Measurements from ENCODE around the gene TRAM2.

Gene TRAM2

DNA sequence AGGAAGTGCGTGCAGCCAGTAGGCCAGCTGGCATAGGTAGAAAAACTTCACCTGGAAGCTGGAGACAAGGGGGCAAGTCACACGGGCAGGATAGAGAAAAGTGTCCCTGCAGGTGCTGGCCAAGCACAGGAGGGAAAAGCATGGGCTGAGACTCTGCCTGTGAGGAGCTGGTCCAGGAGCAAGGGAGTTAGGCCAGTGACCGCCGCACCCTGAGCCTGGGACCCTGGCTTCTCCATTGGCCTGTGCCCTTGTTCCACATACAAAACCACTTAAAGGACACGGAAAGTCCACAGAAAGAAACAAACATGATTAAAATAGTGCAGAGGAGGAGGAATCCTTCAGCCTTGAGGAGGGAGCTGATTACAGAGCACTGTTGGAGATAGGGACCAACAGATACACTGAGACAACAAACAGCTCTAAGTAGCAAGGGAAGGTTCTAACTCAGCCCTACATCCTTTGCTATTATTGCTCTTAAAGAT, 68.6 kb downstream of the TRAM2 start:
- TF ChIP-seq CTCF (conservative IDR thresholded peaks at IDR 0.05; ENCODE audit: low read length) = no peak
- no peak for DNase-seq (ENCODE audit: low read depth)
- no peak overlapping the region for H3K4me3 ChIP-seq (ENCODE audit: low read length)

- no peak overlapping the region for H3K4me3 ChIP-seq (ENCODE audit: low read length)
- peak; percentile 89 for DNase-seq (ENCODE audit: low read depth)
- TF ChIP-seq CTCF (conservative IDR thresholded peaks at IDR 0.05; ENCODE audit: low read length) = no peak
Measured at GRCh38 chr6:52507557-52508260, 69.2 kb downstream of the TRAM2 start.

GRCh38 chr6:52506476-52506875, 70.4 kb downstream of the TRAM2 start:
- no peak for DNase-seq (ENCODE audit: low read depth)
- no peak for TF ChIP-seq CTCF (conservative IDR thresholded peaks at IDR 0.05; ENCODE audit: low read length)
- no peak overlapping the region for H3K4me3 ChIP-seq (ENCODE audit: low read length)

- no peak for DNase-seq (ENCODE audit: low read depth)
- no peak overlapping the region for H3K4me3 ChIP-seq (ENCODE audit: low read length)
- TF ChIP-seq CTCF (conservative IDR thresholded peaks at IDR 0.05; ENCODE audit: low read length) = no peak
Measured at GRCh38 chr6:52505726-52506409, 71.0 kb downstream of the TRAM2 start.

- no peak overlapping the region for H3K4me3 ChIP-seq (ENCODE audit: low read length)
- TF ChIP-seq CTCF (conservative IDR thresholded peaks at IDR 0.05; ENCODE audit: low read length) = no peak
- no peak for DNase-seq (ENCODE audit: low read depth)
Measured at GRCh38 chr6:52504782-52505136, 72.1 kb downstream of the TRAM2 start.

- peak; percentile 82 for DNase-seq (ENCODE audit: low read depth)
- H3K4me3 ChIP-seq (ENCODE audit: low read length) = no peak overlapping the region
- no peak for TF ChIP-seq CTCF (conservative IDR thresholded peaks at IDR 0.05; ENCODE audit: low read length)
Measured at GRCh38 chr6:52503851-52504781, 72.7 kb downstream of the TRAM2 start.
